Measurements from ENCODE around the gene TRMT1. TPM values are rescaled to one million over a fixed set of nuclear protein-coding genes. Genes with fewer than 3 reads are reported as not detected.

The TRMT1 gene
- total and polyA plus RNA-seq, 4 experiments from 2014 or later: 18.0 to 78.4 (median 47.8) TPM

- H3K9me3 Mint-ChIP-seq: no peaks in the 10 kb centered on the region
- peak in 1 of 5 donors; percentile 32 for DNase-seq
- H3K27me3 Mint-ChIP-seq: peaks cover 2 to 3% of the 10 kb centered on the region in 2 donors
- Histone ChIP-seq H3K4me3 (ENCODE audit: low read length in 2 of 2) (no peak overlapping the region), H3K4me1 (ENCODE audit: insufficient read depth, low read length) (peaks cover 29% of the 10 kb centered on the region), H3K27me3 (ENCODE audit: insufficient read depth, low read length) (peaks cover 6% of the 10 kb centered on the region), H3K9me3 (ENCODE audit: control insufficient read depth in 1 of 2, low read length in 2 of 2) (no peaks in the 10 kb centered on the region), H3K36me3 (ENCODE audit: insufficient read depth, low read length) (no peaks in the 10 kb centered on the region), H3K27ac (ENCODE audit: low read depth, low read length) (no peak overlapping the region)
- CTCF ChIA-PET (ENCODE audit: partially characterized antibody): interaction anchor here (0.6 to 8.2 kb wide), 6 partner anchors 12 to 113 kb away, joined by 3 to 129 read pairs (median 4); no protein-coding TSS in a partner anchor
- H3K4me1 Mint-ChIP-seq: peaks cover 5 to 22% (median 11%) of the 10 kb centered on the region in 4 donors
- no peak overlapping the region for H3K4me3 Mint-ChIP-seq
- intact Hi-C loops (cut with micrococcal nuclease): loop anchor here (5.0 kb wide), 1 partner anchor 59 kb away; no protein-coding TSS in a partner anchor
- no peak overlapping the region for H3K27ac Mint-ChIP-seq
- POLR2A ChIA-PET (ENCODE audit: partially characterized antibody): no interaction called here
- no peaks in the 10 kb centered on the region for H3K36me3 Mint-ChIP-seq
Measured at GRCh38 chr19:13091400-13092157, 25.0 kb downstream of the TRMT1 start.

GRCh38 chr19:13090511-13091231, 25.9 kb downstream of the TRMT1 start:
- H3K4me1 Mint-ChIP-seq: peaks cover 4 to 20% (median 6%) of the 10 kb centered on the region in 4 donors
- ChIA-PET CTCF (ENCODE audit: partially characterized antibody) (interaction anchor here (1.0 to 8.2 kb wide), 4 partner anchors 13 to 112 kb away, joined by 3 to 129 read pairs (median 28); no protein-coding TSS in a partner anchor), POLR2A (ENCODE audit: partially characterized antibody) (no interaction called here)
- H3K4me3 ChIP-seq (ENCODE audit: low read length in 2 of 2): no peak overlapping the region
- peaks cover 0 to 5% of the 10 kb centered on the region in 2 donors for H3K27me3 Mint-ChIP-seq
- no peaks in the 10 kb centered on the region for H3K27me3 ChIP-seq (ENCODE audit: insufficient read depth, low read length)
- H3K4me1 ChIP-seq (ENCODE audit: insufficient read depth, low read length): peaks cover 20% of the 10 kb centered on the region
- H3K4me3 Mint-ChIP-seq: no peak overlapping the region
- no peaks in the 10 kb centered on the region for H3K36me3 Mint-ChIP-seq
- DNase-seq: peak in 1 of 5 donors; percentile 16
- H3K36me3 ChIP-seq (ENCODE audit: insufficient read depth, low read length): no peaks in the 10 kb centered on the region
- intact Hi-C loops (cut with micrococcal nuclease): loop anchor here (5.0 kb wide), 1 partner anchor 58 kb away; no protein-coding TSS in a partner anchor
- H3K9me3 Mint-ChIP-seq: no peaks in the 10 kb centered on the region
- no peaks in the 10 kb centered on the region for H3K9me3 ChIP-seq (ENCODE audit: control insufficient read depth in 1 of 2, low read length in 2 of 2)
- no peak overlapping the region for H3K27ac ChIP-seq (ENCODE audit: low read depth, low read length)
- H3K27ac Mint-ChIP-seq: peak overlapping the region in 1 of 7 donors; percentile 56

GRCh38 chr19:13089857-13090507, 26.6 kb downstream of the TRMT1 start:
- DNase-seq: peak in 1 of 5 donors; percentile 30
- intact Hi-C loops (cut with micrococcal nuclease): loop anchor here (5.0 kb wide), 1 partner anchor 58 kb away; no protein-coding TSS in a partner anchor
- Mint-ChIP-seq H3K4me1 (peaks cover 4 to 21% (median 10%) of the 10 kb centered on the region in 4 donors), H3K27ac (no peak overlapping the region), H3K9me3 (no peaks in the 10 kb centered on the region), H3K36me3 (no peaks in the 10 kb centered on the region), H3K4me3 (no peak overlapping the region), H3K27me3 (peaks cover 0 to 5% of the 10 kb centered on the region in 2 donors)
- Histone ChIP-seq H3K9me3 (ENCODE audit: control insufficient read depth in 1 of 2, low read length in 2 of 2) (no peaks in the 10 kb centered on the region), H3K27me3 (ENCODE audit: insufficient read depth, low read length) (no peaks in the 10 kb centered on the region), H3K4me1 (ENCODE audit: insufficient read depth, low read length) (peaks cover 13% of the 10 kb centered on the region), H3K36me3 (ENCODE audit: insufficient read depth, low read length) (no peaks in the 10 kb centered on the region), H3K4me3 (ENCODE audit: low read length in 2 of 2) (no peak overlapping the region), H3K27ac (ENCODE audit: low read depth, low read length) (no peak overlapping the region)
- ChIA-PET CTCF (ENCODE audit: partially characterized antibody) (interaction anchor here (8.0 to 8.2 kb wide), 2 partner anchors 29 to 111 kb away, joined by 51 to 129 read pairs; no protein-coding TSS in a partner anchor), POLR2A (ENCODE audit: partially characterized antibody) (no interaction called here)

- no peak overlapping the region for H3K4me3 Mint-ChIP-seq
- peaks cover 0 to 3% of the 10 kb centered on the region in 2 donors for H3K27me3 Mint-ChIP-seq
- DNase-seq: peak in 1 of 5 donors; percentile 43
- peak overlapping the region in 1 of 7 donors; percentile 68 for H3K27ac Mint-ChIP-seq
- peaks cover 0 to 14% (median 5%) of the 10 kb centered on the region in 4 donors for H3K4me1 Mint-ChIP-seq
- POLR2A ChIA-PET (ENCODE audit: partially characterized antibody): no interaction called here
- no peaks in the 10 kb centered on the region for H3K36me3 ChIP-seq (ENCODE audit: insufficient read depth, low read length)
- CTCF ChIA-PET (ENCODE audit: partially characterized antibody): interaction anchor here (8.0 to 8.2 kb wide), 2 partner anchors 28 to 111 kb away, joined by 51 to 129 read pairs; no protein-coding TSS in a partner anchor
- no peaks in the 10 kb centered on the region for H3K36me3 Mint-ChIP-seq
- H3K4me1 ChIP-seq (ENCODE audit: insufficient read depth, low read length): peaks cover 6% of the 10 kb centered on the region
- intact Hi-C loops (cut with micrococcal nuclease): no loop called here
- H3K4me3 ChIP-seq (ENCODE audit: low read length in 2 of 2): no peak overlapping the region
- H3K9me3 ChIP-seq (ENCODE audit: control insufficient read depth in 1 of 2, low read length in 2 of 2): no peaks in the 10 kb centered on the region
- H3K27me3 ChIP-seq (ENCODE audit: insufficient read depth, low read length): no peaks in the 10 kb centered on the region
- no peak overlapping the region for H3K27ac ChIP-seq (ENCODE audit: low read depth, low read length)
- no peaks in the 10 kb centered on the region for H3K9me3 Mint-ChIP-seq
Measured at GRCh38 chr19:13089139-13089856, 27.2 kb downstream of the TRMT1 start.

GRCh38 chr19:13087795-13088537, 28.6 kb downstream of the TRMT1 start:
- Histone ChIP-seq H3K4me3 (ENCODE audit: low read length in 2 of 2) (no peak overlapping the region), H3K27ac (ENCODE audit: low read depth, low read length) (no peak overlapping the region)
- H3K4me3 Mint-ChIP-seq: no peak overlapping the region

GRCh38 chr19:13087295-13087694, 29.2 kb downstream of the TRMT1 start:
- no peaks in the 10 kb centered on the region for H3K36me3 ChIP-seq (ENCODE audit: insufficient read depth, low read length)
- Mint-ChIP-seq H3K4me3 (no peak overlapping the region), H3K36me3 (no peaks in the 10 kb centered on the region), H3K4me1 (peaks cover 0 to 9% (median 5%) of the 10 kb centered on the region in 4 donors), H3K9me3 (no peaks in the 10 kb centered on the region), H3K27me3 (peaks cover 0 to 3% of the 10 kb centered on the region in 2 donors), H3K27ac (no peak overlapping the region)
- intact Hi-C loops (cut with micrococcal nuclease): no loop called here
- H3K4me3 ChIP-seq (ENCODE audit: low read length in 2 of 2): no peak overlapping the region
- POLR2A ChIA-PET (ENCODE audit: partially characterized antibody): no interaction called here
- DNase-seq: no peak
- no peaks in the 10 kb centered on the region for H3K27me3 ChIP-seq (ENCODE audit: insufficient read depth, low read length)
- CTCF ChIA-PET (ENCODE audit: partially characterized antibody): interaction anchor here (0.9 kb wide), 2 partner anchors 26 to 109 kb away, joined by 3 to 5 read pairs; no protein-coding TSS in a partner anchor
- H3K4me1 ChIP-seq (ENCODE audit: insufficient read depth, low read length): no peaks in the 10 kb centered on the region
- no peak overlapping the region for H3K27ac ChIP-seq (ENCODE audit: low read depth, low read length)
- H3K9me3 ChIP-seq (ENCODE audit: control insufficient read depth in 1 of 2, low read length in 2 of 2): no peaks in the 10 kb centered on the region

More at GRCh38 chr19:13087795-13088537, 28.6 kb downstream of the TRMT1 start:
- Histone ChIP-seq H3K27me3 (ENCODE audit: insufficient read depth, low read length) (no peaks in the 10 kb centered on the region), H3K36me3 (ENCODE audit: insufficient read depth, low read length) (no peaks in the 10 kb centered on the region), H3K4me1 (ENCODE audit: insufficient read depth, low read length) (no peaks in the 10 kb centered on the region), H3K9me3 (ENCODE audit: control insufficient read depth in 1 of 2, low read length in 2 of 2) (no peaks in the 10 kb centered on the region)
- POLR2A ChIA-PET (ENCODE audit: partially characterized antibody): no interaction called here
- peaks cover 0 to 3% of the 10 kb centered on the region in 2 donors for H3K27me3 Mint-ChIP-seq
- H3K36me3 Mint-ChIP-seq: no peaks in the 10 kb centered on the region
- H3K4me1 Mint-ChIP-seq: peaks cover 0 to 9% (median 5%) of the 10 kb centered on the region in 4 donors
- H3K27ac Mint-ChIP-seq: no peak overlapping the region
- CTCF ChIA-PET (ENCODE audit: partially characterized antibody): interaction anchor here (0.9 kb wide), 2 partner anchors 27 to 110 kb away, joined by 3 to 5 read pairs; no protein-coding TSS in a partner anchor
- intact Hi-C loops (cut with micrococcal nuclease): no loop called here
- DNase-seq: no peak
- no peaks in the 10 kb centered on the region for H3K9me3 Mint-ChIP-seq

Data from CD4-positive, alpha-beta memory T cell (primary cell).